ACHN (cell line): Measurements from ENCODE around the gene SIVA1.

Experiments used
- DNase-seq: peaks from one replicate; pipeline ENCODE4 v3.0.0-alpha.2; 2015
- in situ Hi-C: cut with HindIII; loops from 2 replicates; pipeline ENCODE4 v1.10.0; 2017; ENCODE audit warnings: low sequenced_read_pairs, low pct_ligation_motif_present, low pct_unique_long_range_greater_than_20kb

Gene SIVA1

GRCh38 chr14:104776481-104776880 lies 23.5 kb downstream of the SIVA1 start:
- no peak for DNase-seq
- in situ Hi-C loops = no loop called here

- in situ Hi-C loops = no loop called here
- DNase-seq = no peak
These were observed 24.2 kb downstream of the SIVA1 start for GRCh38 chr14:104776961-104777807.

GRCh38 chr14:104777808-104778249 lies 24.9 kb downstream of the SIVA1 start:
- DNase-seq = no peak
- in situ Hi-C loops = no loop called here

- in situ Hi-C loops = no loop called here
- DNase-seq = no peak
These were observed 25.9 kb downstream of the SIVA1 start for GRCh38 chr14:104778694-104779331.

GRCh38 chr14:104779776-104780512 lies 27.0 kb downstream of the SIVA1 start:
- no peak for DNase-seq
- in situ Hi-C loops = no loop called here

- in situ Hi-C loops = no loop called here
- no peak for DNase-seq
These were observed 27.6 kb downstream of the SIVA1 start for GRCh38 chr14:104780513-104781030.

GRCh38 chr14:104781271-104782077 lies 28.5 kb downstream of the SIVA1 start:
- in situ Hi-C loops = no loop called here
- no peak for DNase-seq

- in situ Hi-C loops = no loop called here
- no peak for DNase-seq
These were observed 29.3 kb downstream of the SIVA1 start for GRCh38 chr14:104782086-104782807.

GRCh38 chr14:104782808-104783139 lies 29.8 kb downstream of the SIVA1 start:
- in situ Hi-C loops = no loop called here
- no peak for DNase-seq

GRCh38 chr14:104783484-104784217 lies 30.7 kb downstream of the SIVA1 start:
- in situ Hi-C loops = no loop called here
- DNase-seq = no peak

GRCh38 chr14:104784218-104784568 lies 31.2 kb downstream of the SIVA1 start:
- DNase-seq = no peak
- in situ Hi-C loops = no loop called here

GRCh38 chr14:104784846-104785707 lies 32.1 kb downstream of the SIVA1 start:
- DNase-seq = no peak
- in situ Hi-C loops = no loop called here

GRCh38 chr14:104785708-104786080 lies 32.7 kb downstream of the SIVA1 start:
- in situ Hi-C loops = no loop called here
- no peak for DNase-seq

GRCh38 chr14:104786091-104786586 lies 33.2 kb downstream of the SIVA1 start:
- no peak for DNase-seq
- in situ Hi-C loops = no loop called here

GRCh38 chr14:104786726-104787675 lies 34.1 kb downstream of the SIVA1 start:
- no peak for DNase-seq
- in situ Hi-C loops = no loop called here
